CD4-positive, alpha-beta T cell treated with Interleukin-15 for 4 hours (primary cell): ENCODE data around the gene HNMT.
"Not testable (repeated sequence)": the region's sequence is repeated elsewhere in the genome, so short reads cannot be mapped to it uniquely, and the experiment has no call there.

Source experiments
- DNase-seq: peaks from one replicate; pipeline ENCODE4 v3.0.0-alpha.2; 2020; ENCODE audit warnings: low spot score

Gene HNMT

DNA sequence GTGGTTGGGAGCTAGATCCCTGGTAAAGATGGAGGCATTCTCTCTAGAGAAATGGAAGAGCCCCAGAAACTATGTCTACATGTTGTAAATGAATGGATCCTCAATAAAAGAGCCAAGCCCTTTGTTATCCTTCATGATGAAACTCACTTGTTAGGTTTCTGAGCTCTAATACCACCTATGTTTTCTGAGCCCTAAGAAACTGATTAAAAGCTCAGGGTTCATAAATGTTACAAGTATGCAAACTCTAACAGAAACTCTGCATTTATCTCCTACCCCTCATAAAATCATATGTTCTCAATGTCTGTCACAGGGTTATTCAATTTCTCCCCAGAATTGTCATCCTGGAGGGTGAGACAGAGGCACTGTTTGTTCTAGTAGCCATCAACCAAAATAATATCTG, 18.0 kb upstream of the HNMT start:
- DNase-seq, result no peak

DNA sequence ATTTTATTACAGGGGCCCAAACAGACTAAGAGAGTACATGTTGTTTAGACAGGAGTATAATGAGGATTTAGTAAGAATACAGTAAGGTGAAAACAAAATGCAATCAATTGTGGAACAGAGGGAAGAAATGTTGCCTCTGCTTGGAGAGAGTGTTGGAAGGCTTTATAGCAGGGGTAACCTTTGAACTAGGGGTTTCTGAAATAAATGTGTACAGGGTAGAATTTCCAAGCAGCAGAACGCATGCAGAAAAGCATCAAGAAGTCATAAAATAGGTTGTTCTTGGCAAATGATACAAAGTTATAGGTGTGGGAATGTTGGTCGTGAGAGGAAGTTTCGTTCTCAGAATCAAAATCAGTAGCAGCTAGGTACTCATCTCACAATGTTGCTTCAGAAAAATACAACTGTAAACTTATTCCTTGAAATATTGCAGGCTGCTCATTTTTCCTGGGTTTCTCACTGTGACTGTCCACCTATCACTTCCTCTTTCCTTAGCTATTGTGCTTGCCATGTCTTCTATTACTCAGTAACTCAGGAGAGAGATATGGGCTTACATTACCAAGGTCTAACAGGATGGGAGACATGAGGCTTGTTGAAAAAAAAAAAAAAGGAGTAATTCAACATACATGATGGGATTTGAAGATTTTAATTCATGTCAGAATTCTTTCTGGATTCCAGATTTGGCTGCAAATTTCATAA, 17.1 kb upstream of the HNMT start:
- no peak for DNase-seq

DNA sequence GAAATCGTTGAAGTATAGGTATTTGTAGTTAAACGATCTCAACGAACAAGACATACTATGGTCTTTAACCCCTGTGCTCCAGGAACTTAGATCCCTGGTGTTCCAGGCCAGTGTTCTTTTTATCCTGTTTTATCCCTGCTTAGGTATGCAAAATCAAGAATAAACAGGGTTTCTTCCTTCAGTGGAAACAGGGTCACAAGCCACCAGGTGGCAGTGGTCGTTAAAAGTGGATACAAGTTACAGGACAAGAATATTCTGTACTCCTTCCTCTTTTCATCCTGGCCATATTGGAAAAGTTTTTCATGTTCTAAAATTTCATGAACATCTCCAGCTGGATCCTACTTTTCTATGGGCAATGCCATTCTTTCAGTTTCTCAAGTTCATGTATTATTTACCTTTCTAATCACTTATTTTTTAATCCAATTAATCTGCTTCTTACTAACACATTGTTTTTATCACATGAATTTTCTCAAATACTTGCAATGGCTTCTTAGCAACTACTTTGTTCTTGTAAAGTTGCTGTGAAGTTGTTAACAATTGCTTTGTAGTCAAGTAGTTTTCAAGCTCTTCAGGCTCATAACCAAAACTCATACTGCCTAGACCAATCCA, 16.4 kb upstream of the HNMT start:
- DNase-seq, result peak; percentile 31

DNA sequence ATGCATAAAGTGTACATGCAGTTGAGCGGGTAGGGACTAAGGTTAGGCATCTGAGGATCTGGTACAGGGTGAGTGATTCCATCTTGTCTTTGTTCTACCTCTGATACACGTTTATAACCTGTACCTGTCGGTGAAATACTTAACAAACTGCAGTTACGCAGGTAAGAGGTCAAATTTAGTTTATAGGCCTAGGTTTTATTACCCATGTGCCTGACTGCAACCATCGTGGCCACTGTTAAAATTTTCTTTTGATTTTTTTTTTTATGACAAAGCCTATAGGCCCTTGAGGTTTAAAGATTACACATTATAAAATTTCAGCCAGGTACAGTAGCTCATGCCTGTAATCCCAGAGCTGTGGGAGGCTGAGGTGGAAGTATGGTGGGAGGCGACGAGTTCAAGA, 15.4 kb upstream of the HNMT start:
- DNase-seq, result no peak

DNA sequence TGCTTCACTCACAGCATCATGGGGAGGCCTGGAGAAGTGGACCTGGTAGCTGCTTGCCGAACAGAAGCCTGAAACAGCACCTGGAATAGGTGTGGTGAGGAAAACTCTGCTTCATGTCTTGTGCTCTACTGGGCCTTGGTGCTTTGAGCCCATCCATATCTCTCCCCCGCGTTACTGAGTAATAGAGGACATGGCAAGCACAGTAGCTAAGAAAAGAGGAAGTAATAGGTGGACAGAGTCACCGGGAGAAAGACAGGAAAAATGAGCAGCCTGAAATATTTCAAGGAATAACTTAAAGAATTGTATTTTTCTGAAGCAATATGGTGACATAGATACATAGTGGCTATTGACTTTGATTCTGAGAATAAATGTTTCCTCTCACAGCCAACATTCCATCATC, 14.0 kb upstream of the HNMT start:
- no peak for DNase-seq

DNA sequence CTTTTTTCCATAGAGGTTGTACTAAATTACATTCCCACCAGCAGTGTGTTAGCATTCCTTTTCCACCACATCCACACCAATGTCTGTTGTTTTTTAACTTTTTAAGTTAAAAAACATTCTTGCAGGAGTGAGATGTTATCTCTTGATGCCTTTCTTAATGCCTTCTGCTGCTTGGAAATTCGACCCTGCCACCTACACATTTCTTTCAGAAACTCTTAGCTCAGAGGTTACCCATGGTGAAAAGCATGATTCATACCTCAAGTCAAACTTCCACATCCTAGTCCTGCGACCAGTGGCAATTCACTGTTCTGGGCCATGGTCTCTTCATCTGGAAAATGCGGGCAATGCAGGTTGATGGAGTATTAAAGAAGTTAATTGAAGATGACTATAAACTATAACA, 12.7 kb upstream of the HNMT start:
- no peak for DNase-seq

DNA sequence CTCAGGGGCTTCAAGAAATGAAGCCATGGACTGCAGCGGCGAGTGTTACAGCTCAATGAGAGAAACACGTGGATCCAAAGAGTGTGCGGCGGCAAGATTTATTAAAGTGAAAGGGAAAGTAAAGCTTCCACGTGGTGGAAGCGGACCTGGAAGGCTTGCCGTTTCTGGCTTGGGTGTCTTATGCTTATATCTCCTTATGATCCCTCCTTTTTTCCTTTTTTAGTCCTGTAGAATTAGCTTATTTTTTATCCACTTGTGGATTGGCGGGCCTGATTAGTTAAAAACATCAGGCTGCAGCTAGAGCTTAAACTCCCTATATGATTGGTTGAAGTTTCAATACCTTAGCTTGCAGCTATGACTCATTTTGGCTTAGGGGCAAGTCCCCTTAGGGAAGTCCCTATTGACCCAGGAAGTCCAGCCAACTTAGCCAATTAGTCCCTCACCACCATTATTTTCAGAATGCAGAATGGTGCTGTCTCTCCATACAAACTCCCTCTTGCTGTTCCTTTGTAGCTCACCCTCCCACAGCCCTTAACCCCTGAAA, 11.6 kb upstream of the HNMT start:
- peak; percentile 32 for DNase-seq

DNA sequence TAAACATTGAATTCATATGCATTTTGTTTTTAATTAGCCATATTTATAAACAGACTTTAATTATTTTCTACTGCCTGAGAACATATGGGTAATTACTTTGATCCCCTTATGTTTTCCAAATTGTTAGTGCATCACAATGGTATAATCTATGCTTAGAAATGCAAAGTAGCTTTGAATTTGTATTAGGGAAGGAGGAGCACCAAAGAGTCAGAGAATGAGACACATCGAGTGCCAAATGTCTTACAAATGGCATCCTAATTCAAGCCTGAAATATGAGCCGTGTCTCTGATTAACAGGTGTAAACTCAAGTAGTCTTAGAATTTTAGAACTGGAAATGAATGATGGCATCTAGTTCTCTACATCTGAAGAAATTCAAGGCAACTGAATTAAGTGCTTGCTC, 8.7 kb upstream of the HNMT start:
- DNase-seq, result no peak

DNA sequence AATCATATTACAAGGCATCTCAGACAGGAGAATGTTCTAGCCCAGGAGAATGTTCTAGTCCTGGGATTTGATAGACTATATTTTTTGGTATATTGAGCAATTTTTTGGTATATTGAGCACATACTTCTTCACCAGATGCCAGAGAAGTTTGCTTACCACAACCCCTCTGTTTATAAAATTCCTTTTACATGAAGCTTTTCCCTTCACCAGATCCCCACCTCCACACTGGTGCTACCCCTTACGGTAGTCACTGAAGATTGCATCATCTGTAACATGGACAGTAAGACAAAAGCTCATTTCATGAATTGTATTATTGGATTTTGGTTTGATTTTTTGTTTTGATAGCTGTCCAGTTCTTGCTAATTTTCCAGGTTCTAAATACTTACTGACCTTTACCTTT, 7.2 kb upstream of the HNMT start:
- no peak for DNase-seq

DNA sequence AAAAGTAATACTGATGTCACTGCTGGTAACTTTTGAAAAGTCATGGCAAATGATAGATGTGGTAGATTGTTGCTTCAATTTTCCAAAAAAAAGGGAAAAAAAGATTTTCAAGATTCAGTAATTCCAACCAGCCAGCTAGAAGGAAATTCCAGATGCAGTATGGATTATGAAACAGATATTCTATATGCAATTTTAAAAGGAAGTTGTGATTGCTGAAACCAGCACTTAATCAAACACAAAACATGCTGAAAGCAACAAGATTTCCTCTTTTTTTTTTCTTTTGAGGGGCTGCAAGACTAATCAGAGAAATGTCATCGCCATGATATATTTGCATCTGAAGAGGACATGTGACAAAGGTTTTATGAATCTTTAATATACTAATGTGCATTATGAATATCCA, 5.1 kb upstream of the HNMT start:
- DNase-seq, result no peak

DNA sequence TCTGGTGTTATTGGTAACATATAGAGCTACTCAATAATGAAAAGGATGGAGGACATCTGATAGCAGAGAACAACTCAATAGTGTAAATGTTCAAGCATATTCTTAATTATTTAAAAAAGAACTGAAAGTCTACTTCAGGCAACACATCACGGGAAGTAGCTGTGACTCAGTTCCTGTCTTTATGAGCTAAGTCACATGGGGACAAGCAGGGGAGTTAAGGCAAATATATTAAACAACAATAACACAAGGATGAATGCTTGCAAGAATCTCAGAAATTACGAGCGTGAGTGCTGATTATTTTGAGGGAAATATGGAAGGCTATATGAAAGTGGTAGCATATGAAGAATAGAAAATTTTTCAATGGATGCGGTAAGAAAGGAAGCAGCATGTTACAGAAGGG, 4.0 kb upstream of the HNMT start:
- DNase-seq, result no peak

DNA sequence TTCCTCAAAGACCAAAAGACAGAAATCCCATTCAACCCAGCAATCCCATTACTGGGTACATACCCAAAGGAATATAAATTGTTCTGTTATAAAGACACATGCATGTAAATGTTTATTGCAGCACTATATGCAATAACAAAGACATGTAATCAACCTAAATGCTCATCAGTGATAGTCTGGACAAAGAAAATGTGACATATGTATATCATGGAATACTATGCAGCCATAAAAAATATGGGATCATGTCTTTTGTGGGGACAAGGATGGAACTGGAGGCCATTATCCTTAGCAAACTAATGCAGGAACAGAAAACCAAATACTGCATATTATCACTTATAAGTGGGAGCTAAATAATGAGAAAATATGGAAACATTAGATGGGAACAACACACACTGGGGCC, 2.7 kb upstream of the HNMT start:
- no peak for DNase-seq

DNA sequence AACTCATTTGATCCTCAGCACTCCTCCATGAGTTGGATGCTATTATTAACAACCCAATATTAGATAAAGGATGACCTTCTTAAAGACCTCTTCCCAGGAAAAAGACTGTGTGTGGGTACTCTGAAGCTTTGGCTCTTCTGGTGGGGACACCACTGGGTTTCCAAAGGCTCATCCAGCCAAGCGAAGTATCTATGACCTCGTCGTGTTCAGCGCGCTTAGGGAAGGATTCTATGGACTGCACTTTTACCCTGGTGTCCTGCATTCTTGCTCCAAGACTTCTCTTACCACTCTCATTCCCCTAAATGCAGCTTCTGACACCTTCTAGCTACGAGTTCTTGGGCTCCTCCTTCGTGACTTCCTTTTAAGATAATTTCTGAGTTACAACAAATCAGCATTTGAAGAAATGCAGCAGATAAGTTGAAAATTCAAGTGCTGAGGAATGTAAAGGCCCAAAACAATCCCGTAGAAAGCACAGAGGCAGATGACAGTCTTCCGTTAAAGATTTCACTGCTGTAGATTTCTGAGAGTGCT, 673 bp upstream of the HNMT start:
- no peak for DNase-seq

DNA sequence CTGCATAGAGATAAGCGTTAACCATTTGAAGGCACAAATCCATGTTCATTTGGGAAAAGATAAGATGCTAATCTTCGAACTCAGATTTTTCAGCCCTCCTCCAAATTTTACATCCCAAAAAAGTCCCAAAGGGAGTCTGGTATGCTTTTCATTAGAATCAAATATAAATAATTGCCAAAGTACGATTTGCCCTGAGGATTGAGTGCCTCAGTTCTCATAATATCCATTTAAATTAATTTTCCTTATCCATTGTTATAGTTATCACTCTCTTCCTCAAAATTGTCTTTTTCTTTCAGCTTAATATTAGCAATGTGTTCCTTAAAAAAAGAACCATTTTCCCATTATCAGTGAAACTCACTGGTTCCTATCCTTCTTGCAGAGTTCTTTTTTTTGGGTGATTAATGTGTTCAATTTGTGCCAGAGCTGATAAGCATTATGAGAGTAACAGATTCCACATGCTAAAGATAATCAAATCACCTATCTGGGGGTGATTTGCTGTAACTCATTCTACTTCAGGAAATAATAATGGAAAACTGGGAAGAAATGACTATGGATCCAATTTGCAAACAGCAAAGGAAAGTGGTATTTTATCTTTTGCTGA, 686 bp downstream of the HNMT start:
- no peak for DNase-seq

DNA sequence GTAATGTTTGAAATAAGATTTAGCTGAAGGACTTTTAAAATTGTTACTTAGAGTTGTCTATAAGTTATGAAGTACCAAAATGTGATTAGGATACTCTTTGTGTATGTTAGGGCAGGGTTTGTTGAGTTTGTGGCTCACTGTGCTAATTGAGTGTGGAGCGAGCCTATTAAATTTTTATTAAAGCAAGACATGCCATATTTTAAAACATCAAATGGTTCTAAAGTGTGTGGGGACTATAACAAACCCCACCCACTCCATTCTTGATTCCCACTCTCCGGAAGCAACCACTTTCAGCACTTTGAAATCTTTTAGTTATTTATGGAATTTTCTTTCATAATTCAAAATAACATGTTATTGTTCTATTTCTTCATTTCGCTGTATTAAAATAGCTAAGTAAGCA, 1.8 kb downstream of the HNMT start:
- DNase-seq, result no peak

DNA sequence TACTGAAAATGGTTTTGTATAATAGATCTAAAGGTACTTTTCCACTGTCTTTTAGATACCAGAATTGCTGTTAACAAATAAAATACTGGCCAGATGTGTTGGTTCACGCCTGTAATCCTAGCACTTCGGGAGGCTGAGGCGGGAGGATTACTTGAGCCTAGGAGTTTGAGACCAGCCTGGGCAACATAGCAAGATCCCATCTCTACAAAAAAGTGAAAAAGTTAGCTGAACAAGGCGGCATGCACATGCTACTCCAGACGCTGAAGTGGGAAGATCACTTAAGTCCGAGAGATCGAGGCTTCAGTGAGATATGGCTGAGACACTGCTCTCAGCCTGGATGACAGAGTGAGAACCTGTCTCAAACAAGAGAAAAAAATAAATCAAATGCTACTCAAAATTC, 2.8 kb downstream of the HNMT start:
- no peak for DNase-seq

DNA sequence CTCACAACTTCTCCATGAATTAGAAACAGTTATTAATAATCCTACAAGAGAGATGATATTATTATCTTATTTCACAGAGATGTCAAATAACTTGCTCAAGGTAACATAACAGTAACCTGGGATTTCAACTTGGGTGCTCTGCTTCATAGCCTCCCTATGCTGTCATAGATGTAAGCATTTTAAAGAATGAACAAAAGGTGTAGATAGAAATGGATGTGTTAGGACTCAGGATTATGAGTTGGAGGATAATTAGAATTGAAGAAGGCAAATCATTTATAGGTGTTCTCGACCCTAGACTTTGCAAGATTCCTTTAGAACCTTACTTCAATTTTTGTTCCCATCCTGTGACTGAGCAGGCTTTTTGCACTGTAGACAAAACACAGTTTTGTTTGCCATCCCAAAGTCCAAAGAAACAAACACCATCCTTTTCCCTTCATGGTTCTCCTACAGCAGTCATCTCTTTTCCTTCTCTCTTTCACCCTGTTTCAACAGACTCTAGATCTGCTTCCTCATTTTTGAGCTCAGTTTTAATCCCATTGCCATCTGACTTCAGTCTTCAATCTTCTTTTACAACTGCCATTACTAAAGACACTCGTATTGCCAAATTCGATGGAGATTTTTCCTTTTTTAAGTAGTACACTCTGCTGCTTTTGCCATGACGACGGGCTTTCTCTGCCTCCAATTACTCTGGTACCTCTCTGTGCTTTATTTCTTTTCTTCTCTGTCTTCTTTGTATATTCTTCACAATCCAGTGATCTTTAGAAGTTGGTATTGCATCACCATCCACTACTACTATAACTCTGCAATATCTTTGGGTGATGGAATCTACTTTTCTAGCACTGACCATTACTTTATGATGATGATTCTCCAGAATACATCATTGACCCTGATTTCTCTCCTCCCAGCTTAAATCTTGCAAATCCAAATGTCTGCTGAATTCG, 4.5 kb downstream of the HNMT start:
- no peak for DNase-seq

DNA sequence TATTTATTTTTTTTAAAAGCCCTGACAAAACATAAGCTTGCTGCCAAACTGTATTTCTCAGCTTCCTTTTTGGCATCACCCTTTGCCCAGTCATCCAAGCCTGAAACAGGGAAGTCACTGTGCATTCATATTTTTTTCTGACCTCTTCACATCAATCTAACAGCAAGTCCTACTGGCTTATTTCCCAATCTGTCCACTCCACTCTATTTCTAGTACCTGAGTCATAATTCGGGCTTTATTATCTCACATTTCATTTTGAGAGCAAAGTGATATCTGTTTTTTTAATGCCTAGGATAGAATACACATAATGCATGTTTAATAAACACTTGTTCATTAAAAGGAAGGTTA, 5.1 kb downstream of the HNMT start:
- no peak for DNase-seq

DNA sequence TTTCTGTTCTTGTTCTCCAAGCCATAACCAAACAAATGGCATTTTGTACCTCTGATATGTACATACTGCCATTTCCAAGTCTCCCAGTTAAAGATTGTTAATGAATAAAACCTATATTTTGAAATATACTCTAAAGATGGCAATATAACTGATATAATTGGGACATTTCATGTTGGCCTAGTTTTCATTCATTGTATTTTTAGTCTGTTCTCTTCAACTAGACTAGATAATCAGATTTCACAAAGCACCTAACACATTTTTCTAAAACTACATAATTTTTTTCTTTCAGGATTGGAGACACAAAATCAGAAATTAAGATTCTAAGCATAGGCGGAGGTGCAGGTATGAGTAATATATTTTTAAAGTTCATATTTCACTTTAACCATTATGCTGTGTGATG, 5.6 kb downstream of the HNMT start:
- DNase-seq, result no peak

DNA sequence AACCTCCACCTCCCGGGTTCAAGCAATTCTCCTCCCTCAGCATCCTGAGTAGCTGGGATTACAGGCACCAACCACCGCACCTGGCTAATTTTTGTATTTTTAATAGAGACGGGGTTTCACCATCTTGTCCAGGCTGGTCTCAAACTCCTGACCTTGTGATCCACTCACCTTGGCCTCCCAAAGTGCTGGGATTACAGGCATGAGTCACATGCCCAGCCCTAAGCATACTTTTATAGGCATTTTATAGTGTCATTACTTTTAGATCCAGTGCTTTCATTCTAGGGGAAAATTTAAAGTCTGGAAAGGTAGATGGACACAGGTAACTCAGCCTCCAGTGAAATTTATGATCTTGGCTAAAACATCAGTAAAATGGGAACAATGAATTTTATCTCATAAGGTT, 7.0 kb downstream of the HNMT start:
- DNase-seq, result not testable (repeated sequence)

DNA sequence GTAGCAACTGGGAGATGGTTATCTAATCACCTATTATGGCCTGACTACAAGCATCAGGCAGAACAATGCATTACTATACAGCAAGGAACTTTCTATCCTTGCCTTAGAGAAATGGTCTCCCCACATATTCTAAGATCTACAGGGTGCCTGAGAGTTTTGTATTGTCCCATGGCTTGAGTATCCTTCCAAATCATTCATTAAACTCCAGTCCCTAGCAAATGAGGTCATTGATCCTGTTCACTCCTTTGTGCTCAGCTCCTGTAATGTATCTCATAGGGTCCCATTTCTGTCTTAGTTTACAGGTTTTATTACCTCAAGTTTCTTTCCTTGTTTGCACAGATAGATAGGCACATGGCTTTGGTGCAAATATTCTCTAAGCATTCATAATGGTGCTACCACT, 9.0 kb downstream of the HNMT start:
- DNase-seq, result no peak
